ENCODE results near the gene TXNRD1.
"Not testable (repeated sequence)": the region's sequence is repeated elsewhere in the genome, so short reads cannot be mapped to it uniquely, and the experiment has no call there.

TXNRD1 gene

GRCh38 chr12:104292872-104293794 is 77.6 kb downstream of the TXNRD1 start:
- no peak for TF ChIP-seq CTCF (conservative IDR thresholded peaks at IDR 0.05; ENCODE audit: control insufficient read depth, insufficient read depth, low read depth, low read length)
- H3K4me3 ChIP-seq (ENCODE audit: control insufficient read depth, low read depth, low read length), result no peak overlapping the region
- DNase-seq (ENCODE audit: low read depth), result no peak

GRCh38 chr12:104294158-104294859 is 78.7 kb downstream of the TXNRD1 start:
- peak; percentile 58 for DNase-seq (ENCODE audit: low read depth)
- H3K4me3 ChIP-seq (ENCODE audit: control insufficient read depth, low read depth, low read length), result not testable (repeated sequence)
- peak; percentile 30 for TF ChIP-seq CTCF (conservative IDR thresholded peaks at IDR 0.05; ENCODE audit: control insufficient read depth, insufficient read depth, low read depth, low read length)

GRCh38 chr12:104294927-104295668 is 79.5 kb downstream of the TXNRD1 start:
- H3K4me3 ChIP-seq (ENCODE audit: control insufficient read depth, low read depth, low read length), result no peak overlapping the region
- TF ChIP-seq CTCF (conservative IDR thresholded peaks at IDR 0.05; ENCODE audit: control insufficient read depth, insufficient read depth, low read depth, low read length), result no peak
- DNase-seq (ENCODE audit: low read depth), result no peak

- H3K4me3 ChIP-seq (ENCODE audit: control insufficient read depth, low read depth, low read length), result no peak overlapping the region
- no peak for DNase-seq (ENCODE audit: low read depth)
- TF ChIP-seq CTCF (conservative IDR thresholded peaks at IDR 0.05; ENCODE audit: control insufficient read depth, insufficient read depth, low read depth, low read length), result no peak
These were observed 80.4 kb downstream of the TXNRD1 start for GRCh38 chr12:104295954-104296353.

- no peak overlapping the region for H3K4me3 ChIP-seq (ENCODE audit: control insufficient read depth, low read depth, low read length)
- no peak for TF ChIP-seq CTCF (conservative IDR thresholded peaks at IDR 0.05; ENCODE audit: control insufficient read depth, insufficient read depth, low read depth, low read length)
- no peak for DNase-seq (ENCODE audit: low read depth)
These were observed 81.1 kb downstream of the TXNRD1 start for GRCh38 chr12:104296718-104297117.

- no peak for TF ChIP-seq CTCF (conservative IDR thresholded peaks at IDR 0.05; ENCODE audit: control insufficient read depth, insufficient read depth, low read depth, low read length)
- no peak overlapping the region for H3K4me3 ChIP-seq (ENCODE audit: control insufficient read depth, low read depth, low read length)
- DNase-seq (ENCODE audit: low read depth), result no peak
These were observed 82.0 kb downstream of the TXNRD1 start for GRCh38 chr12:104297477-104298113.
